HUDEP-2 (cell line): ENCODE data around the gene PLEKHG4B.

Experiments used
- DNase-seq, 76 experiments: peaks; one replicate each; lab custom pipeline; 2025; ENCODE audit not compliant: unreplicated experiment in 76 of 76; lab: John Stamatoyannopoulos, UW

PLEKHG4B gene

DNA sequence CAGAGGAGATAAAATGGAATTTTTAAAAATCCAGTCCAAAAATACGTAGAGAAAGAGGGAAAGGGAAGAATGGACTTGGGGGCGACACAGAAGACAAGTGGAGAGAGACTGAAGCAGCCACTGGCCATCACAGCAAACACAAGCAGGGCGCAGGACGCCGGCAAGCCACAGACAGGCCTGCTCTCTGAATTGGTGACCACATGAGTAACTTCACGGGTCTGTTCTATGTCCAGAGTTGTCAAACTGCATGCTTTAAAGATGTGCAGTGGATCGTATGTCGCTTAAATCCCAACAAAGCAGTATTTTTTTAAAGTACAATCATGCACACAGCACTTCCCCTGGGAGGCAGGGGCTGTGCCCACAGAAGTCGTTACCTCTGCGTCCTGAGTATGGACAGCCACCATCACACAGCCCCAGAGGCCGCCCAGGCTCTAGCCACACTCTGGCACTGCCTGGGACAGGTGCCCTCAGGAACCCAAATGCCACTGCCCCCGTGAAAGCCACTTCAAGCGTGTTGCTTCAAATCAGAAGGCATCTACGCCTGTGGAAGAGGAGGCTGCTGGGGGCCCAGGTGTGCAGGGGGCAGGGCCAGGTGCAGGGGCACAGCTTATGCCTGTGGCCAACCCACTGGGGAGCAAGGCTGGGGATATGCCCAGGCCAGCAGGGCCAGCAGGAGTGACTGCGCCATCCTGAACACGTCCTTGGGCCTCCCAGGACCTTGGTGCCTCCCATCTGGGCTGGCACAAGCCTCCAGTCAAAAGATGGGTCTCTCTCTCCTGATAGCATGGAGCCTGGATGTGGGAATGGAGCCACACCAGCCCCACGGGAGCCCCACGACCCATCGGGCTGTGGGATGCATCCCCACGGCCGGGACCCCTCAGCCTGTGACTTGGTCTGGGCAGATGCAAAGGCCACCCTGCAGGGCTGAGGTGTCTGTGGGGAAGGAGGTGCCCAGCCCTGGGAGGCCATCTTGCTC is 93.4 kb downstream of the PLEKHG4B start:
- no peak for DNase-seq

DNA sequence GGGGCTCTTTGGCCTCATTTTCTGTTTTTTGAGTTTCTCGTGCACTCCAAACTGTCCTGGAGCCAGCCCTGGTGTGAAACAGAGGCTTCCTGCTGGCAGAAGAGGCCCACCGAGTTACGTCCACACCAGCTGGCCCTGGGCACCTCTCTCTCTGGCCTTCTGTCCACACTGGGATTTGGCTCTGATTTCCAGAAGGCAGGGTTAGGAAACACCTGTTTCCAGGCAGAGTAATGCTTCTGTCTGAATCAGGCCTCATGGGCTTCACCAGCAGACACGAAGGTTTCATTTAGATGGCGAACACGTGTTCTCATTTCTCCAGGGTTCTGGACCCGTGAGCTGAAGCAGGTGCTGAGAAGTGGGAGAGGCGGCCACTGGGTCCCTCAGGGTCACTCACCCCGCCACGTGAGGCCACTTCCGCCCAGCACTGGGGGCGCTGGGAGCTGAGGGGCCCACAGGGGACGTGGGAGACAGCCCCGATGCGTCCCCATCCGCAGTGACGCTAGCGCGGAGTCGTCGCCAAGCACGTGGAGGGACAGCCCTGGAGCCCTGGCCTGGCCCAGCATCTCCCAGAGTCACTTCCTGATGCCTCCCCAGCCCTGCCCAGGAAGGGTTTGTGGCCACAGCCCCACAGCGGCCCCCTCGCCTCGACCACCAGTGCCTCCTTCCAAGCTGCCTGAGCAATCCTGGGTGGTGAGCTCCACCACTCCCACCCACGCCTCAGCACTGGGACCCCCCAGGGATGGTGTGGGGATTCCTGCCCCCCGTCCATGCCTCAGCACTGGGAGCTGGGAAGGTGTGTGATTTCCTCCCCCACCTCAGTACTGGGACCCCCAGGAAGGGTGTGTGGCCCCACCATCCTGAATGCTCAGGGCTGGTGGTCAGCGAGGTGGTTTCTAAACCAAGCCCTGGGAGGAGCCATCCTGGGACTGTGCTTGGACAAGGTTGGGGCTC is 94.4 kb downstream of the PLEKHG4B start:
- DNase-seq: no peak

DNA sequence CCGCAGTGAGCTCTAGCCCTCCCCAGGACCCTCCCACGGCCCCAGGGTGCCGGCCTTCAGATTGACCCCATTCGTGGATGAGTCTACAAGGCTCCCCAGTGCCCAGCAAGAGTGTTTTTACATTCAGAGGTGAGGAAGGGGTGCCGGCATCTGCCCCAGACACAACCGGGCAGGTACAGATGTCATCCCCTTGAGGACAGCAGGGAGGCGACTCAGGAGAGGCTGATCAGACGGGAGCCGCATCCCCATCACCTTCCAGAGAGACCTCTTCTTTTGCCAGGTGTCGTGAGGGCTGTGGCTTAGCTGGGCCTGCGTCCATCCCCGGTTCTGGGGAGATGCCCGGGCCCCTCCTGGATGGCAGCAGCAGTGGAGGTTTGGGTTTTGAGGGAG is 95.1 kb downstream of the PLEKHG4B start:
- DNase-seq: no peak

DNA sequence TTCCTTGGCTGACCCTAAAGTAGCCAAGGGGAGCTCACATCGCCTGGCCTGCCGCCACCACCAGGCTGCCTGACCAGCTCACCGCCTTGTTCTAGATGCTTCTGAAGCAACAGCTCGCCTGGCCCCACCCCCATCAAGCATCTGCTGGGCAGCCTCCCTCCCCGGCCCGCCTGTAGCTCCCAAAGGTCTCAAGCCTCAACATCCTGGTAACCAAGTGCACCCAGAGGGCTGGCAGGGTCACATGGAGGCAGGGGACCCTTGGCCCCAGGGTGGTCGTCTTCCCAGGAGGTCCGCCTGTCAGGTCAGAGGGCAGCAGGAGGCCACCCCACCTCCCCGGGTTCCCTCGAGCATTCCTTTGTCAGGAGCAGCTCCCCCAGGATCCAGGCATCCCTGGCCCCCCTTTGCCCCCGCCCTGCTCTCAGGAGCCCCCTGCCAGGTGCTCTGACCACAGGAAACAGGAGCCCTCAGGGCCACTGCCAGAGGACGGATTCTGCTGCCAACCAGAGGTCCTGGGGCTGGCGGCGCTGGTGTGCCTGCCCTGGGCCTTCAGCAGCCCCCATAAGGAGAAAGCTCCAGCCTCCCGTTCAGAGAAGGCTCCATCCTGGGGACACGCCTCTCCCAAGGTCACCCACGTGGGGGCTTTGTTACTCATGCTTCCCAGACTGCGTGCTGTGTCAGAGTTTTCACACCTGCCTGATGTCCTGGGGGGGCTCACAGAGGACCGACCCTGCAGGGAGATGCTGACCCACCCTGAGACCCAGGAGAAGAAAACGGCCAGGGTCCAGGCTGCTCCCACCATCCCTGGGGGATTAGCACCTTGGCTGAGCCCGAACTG is 95.9 kb downstream of the PLEKHG4B start:
- no peak for DNase-seq

- DNase-seq: peak in 74 of 76 experiments; percentile 10 to 89 (median 72)
Observed at GRCh38 chr5:188488-189481, 96.8 kb downstream of the PLEKHG4B start.

GRCh38 chr5:189486-189885 is 97.5 kb downstream of the PLEKHG4B start:
- no peak for DNase-seq

DNA sequence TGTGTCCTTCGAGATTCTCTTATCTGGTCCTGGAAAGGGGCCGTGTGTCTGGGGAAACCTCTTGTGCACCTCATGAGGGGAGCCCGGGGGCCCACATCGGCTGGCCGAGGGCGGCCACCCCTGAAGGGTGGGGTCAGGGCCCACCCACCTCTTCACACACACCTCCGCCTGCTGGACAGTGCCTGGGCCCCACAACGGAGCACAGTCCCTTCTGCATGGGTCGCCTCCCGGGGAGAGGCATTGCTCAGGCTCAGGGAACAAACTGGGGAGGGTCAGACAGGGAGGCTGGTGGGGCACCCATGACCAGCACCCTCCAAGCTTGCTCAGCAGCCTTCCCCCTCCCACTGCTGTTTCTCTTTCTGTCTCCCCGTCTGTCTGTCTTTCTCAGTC is 98.0 kb downstream of the PLEKHG4B start:
- no peak for DNase-seq

- DNase-seq: no peak
Observed at GRCh38 chr5:190366-191035, 98.5 kb downstream of the PLEKHG4B start.

GRCh38 chr5:191036-191948 is 99.3 kb downstream of the PLEKHG4B start, which contains the start of gene LRRC14B:
LRRC14B (plus strand) TSS chr5:191495; CDS start chr5:191539, 44 bp downstream.
- peak in 7 of 76 experiments; percentile 8 to 24 (median 13) for DNase-seq

DNA sequence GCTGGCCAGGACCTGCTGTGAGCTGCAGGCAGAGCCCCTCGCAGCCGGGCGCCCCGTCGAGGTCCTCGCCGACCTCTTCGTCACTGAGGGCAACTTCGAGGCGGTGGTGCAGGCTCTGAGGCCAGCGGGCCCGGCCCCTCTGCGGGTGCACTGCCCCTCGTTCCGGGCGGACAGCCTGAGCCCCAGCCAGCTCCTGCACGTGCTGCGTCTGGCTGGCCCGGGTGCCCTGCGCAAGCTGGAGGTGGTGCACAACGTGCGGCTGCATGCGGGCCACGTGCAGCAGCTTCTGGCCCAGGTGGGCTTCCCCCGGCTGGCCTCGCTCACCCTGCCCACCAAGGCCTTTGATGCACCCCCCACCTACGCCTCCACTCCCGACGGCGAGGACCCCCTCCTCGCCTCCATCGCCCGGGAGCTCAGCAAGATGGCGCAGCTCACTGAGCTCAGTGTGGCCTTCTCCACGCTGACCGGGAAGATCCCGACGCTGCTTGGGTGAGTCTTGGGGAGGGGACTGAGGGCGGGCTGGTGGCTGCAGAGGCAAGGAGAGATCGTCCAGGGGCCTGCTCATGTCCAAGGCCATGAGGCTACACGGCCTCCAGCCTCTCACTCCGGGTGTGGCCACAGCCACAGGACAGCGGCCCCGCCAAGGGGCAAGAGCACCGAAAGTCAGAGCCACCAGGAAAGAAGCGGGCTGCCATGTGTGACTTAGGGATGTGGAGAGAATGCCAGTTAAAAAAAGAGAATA is 100.2 kb downstream of the PLEKHG4B start:
- DNase-seq: no peak

DNA sequence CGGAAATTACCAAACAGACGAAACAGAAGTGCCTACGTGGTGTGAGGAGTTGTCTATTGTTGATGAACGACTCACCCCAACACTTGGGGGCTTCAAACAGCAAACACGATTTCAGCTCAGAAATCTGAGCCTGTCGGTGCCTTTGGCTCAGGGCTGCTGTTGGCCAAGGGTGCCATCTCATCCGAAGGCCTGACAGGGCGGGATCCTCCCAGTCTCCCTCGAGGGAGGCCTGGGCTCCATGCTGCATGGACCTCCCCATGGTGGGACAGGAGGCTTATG is 100.7 kb downstream of the PLEKHG4B start:
- no peak for DNase-seq

GRCh38 chr5:192970-193831 is 101.2 kb downstream of the PLEKHG4B start:
- no peak for DNase-seq

DNA sequence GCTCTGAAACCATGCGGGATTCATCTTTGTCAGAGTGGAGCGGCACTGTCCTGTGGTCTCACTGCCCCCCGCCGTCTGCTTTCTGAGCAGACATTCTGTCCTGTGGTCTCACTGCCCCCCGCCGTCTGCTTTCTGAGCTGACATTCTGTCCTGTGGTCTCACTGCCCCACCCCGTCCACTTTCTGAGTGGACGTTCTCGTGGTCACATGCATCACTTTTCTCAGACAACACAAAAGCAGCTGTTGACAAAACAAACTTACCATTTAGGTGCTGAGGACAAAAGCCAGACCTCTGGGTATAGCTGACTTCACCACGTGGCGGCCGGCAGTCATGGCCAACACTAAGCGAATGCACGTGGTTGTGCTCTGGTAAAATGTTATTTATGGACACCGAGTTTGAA is 102.1 kb downstream of the PLEKHG4B start:
- DNase-seq: no peak

- no peak for DNase-seq
Observed at GRCh38 chr5:194603-195209, 102.7 kb downstream of the PLEKHG4B start.

DNA sequence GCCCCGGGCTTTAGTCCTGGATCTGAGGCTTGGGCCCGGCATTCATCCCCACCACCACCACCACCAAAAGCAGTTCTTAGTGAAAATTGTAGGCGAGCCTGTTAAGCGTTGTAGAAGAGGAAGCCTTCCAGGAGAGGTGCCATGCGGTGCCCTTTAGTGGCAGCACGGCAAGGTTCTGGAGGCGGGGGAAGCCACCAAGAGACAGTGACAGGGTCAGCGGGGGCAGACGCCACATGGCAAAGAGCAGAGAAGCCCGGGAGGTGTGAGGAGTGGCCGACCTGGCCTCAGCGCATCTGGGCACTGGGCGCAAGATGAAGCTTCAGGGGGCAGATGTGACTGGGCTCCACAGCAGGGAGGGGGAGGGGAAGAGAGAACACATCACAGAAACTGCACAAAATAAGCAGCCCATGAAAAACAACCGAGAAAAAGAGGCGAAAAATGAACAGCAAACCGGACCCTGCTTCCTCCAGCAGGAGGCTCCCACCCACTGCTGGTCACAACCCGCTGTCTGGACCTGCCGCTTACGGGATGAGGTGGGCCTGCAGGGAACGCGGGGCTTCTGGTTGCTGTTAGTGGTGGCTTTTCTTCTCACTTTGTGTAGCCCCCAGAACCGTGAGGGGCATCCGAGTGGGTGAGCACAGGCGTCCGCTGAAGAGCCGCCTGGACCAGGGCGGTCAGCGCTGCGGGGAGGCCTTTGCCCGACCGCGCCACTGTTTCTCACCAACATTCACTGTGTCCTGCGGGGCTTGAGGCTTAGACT is 103.6 kb downstream of the PLEKHG4B start:
- DNase-seq: no peak
